ENCODE measurements around the gene ADGRL1.
"Not testable (repeated sequence)": the region's sequence is repeated elsewhere in the genome, so short reads cannot be mapped to it uniquely, and the experiment has no call there.

ADGRL1 gene

GRCh38 chr19:14218620-14219330 lies 12.8 kb upstream of the ADGRL1 start:
- no peak for DNase-seq (ENCODE audit: low read depth in 2 of 2)

- DNase-seq (ENCODE audit: low read depth in 2 of 2), result not testable (repeated sequence)
Measured at GRCh38 chr19:14217886-14218285, 11.9 kb upstream of the ADGRL1 start.

GRCh38 chr19:14214580-14214979 lies 8.6 kb upstream of the ADGRL1 start:
- no peak for DNase-seq (ENCODE audit: low read depth in 2 of 2)

- not testable (repeated sequence) for DNase-seq (ENCODE audit: low read depth in 2 of 2)
Measured at GRCh38 chr19:14210182-14210581, 4.2 kb upstream of the ADGRL1 start.

GRCh38 chr19:14209401-14209800 lies 3.4 kb upstream of the ADGRL1 start:
- DNase-seq (ENCODE audit: low read depth in 2 of 2), result not testable (repeated sequence)

- DNase-seq (ENCODE audit: low read depth in 2 of 2), result not testable (repeated sequence)
Measured at GRCh38 chr19:14208496-14208895, 2.5 kb upstream of the ADGRL1 start.

GRCh38 chr19:14207796-14208195 lies 1.8 kb upstream of the ADGRL1 start:
- not testable (repeated sequence) for DNase-seq (ENCODE audit: low read depth in 2 of 2)

GRCh38 chr19:14206737-14207726 lies 1.1 kb upstream of the ADGRL1 start:
- peak; percentile 95 to 97 for DNase-seq (ENCODE audit: low read depth in 2 of 2)

- DNase-seq (ENCODE audit: low read depth in 2 of 2), result not testable (repeated sequence)
Measured at GRCh38 chr19:14206308-14206707, 339 bp upstream of the ADGRL1 start.

GRCh38 chr19:14204676-14205451 lies 1.1 kb downstream of the ADGRL1 start:
- not testable (repeated sequence) for DNase-seq (ENCODE audit: low read depth in 2 of 2)

GRCh38 chr19:14204219-14204618 lies 1.8 kb downstream of the ADGRL1 start:
- not testable (repeated sequence) for DNase-seq (ENCODE audit: low read depth in 2 of 2)

- DNase-seq (ENCODE audit: low read depth in 2 of 2), result not testable (repeated sequence)
Measured at GRCh38 chr19:14203788-14204187, 2.2 kb downstream of the ADGRL1 start.

- no peak for DNase-seq (ENCODE audit: low read depth in 2 of 2)
Measured at GRCh38 chr19:14203177-14203576, 2.8 kb downstream of the ADGRL1 start.

GRCh38 chr19:14201481-14201880 lies 4.5 kb downstream of the ADGRL1 start:
- DNase-seq (ENCODE audit: low read depth in 2 of 2), result not testable (repeated sequence)

GRCh38 chr19:14200147-14200841 lies 5.7 kb downstream of the ADGRL1 start:
- DNase-seq (ENCODE audit: low read depth in 2 of 2), result not testable (repeated sequence)

GRCh38 chr19:14198384-14199376 lies 7.3 kb downstream of the ADGRL1 start:
- no peak for DNase-seq (ENCODE audit: low read depth in 2 of 2)

- no peak for DNase-seq (ENCODE audit: low read depth in 2 of 2)
Measured at GRCh38 chr19:14197882-14198281, 8.1 kb downstream of the ADGRL1 start.

GRCh38 chr19:14197288-14197687 lies 8.7 kb downstream of the ADGRL1 start:
- not testable (repeated sequence) for DNase-seq (ENCODE audit: low read depth in 2 of 2)

GRCh38 chr19:14196105-14196504 lies 9.9 kb downstream of the ADGRL1 start:
- DNase-seq (ENCODE audit: low read depth in 2 of 2), result not testable (repeated sequence)

- not testable (repeated sequence) for DNase-seq (ENCODE audit: low read depth in 2 of 2)
Measured at GRCh38 chr19:14195216-14195615, 10.8 kb downstream of the ADGRL1 start.

Measured in fibroblast of skin of left quadriceps (primary cell).